DND-41 (cell line): ENCODE data around the gene ABCG1.

Experiments
- ATAC-seq: fragments of 200-7000 bp; cut with Tn5 transposase; 3 replicates; pipeline ENCODE4 v1.9.1; 2021; ENCODE audit warnings: low read depth; ENCODE audit not compliant: insufficient read depth
- DNase-seq: peaks from one replicate; pipeline ENCODE4 v3.0.0-alpha.2; 2020
- H2AFZ ChIP-seq: 2 replicates; pipeline ENCODE4 v1.6.0; 2012; ENCODE audit warnings: low read depth, low read length
- H3K27ac ChIP-seq: 2 replicates; pipeline ENCODE4 v1.5.1; 2012; ENCODE audit warnings: low read length, inconsistent platforms
- H3K27me3 ChIP-seq: fragments of 200-600 bp; sonication (generic); 2 replicates; pipeline ENCODE4 v1.6.0; 2012; ENCODE audit warnings: low read length, mild to moderate bottlenecking, inconsistent platforms; ENCODE audit not compliant: insufficient read depth, poor library complexity
- H3K36me3 ChIP-seq: 2 replicates; pipeline ENCODE4 v1.5.1; 2012; ENCODE audit warnings: low read length, inconsistent platforms; ENCODE audit not compliant: insufficient read depth
- H3K4me1 ChIP-seq: 2 replicates; pipeline ENCODE4 v1.5.1; 2012; ENCODE audit warnings: mild to moderate bottlenecking, low read length; ENCODE audit not compliant: insufficient read depth
- H3K4me2 ChIP-seq: 2 replicates; pipeline ENCODE4 v1.6.0; 2012; ENCODE audit warnings: mild to moderate bottlenecking, moderate library complexity, low read length, inconsistent platforms; ENCODE audit not compliant: insufficient read depth
- H3K4me3 ChIP-seq, 2 experiments: fragments of 200-600 bp in 1 of 2; shearing (Covaris generic) in 1 of 2; 2 replicates each; pipeline ENCODE4 v1.5.1; 2012 to 2016; ENCODE audit warnings: inconsistent platforms in 2 of 2, low read length in 2 of 2, mild to moderate bottlenecking in 2 of 2, low read depth in 1 of 2, moderate library complexity in 1 of 2
- H3K79me2 ChIP-seq: 2 replicates; pipeline ENCODE4 v1.6.0; 2012; ENCODE audit warnings: low read length, inconsistent platforms; ENCODE audit not compliant: insufficient read depth
- H3K9ac ChIP-seq: 2 replicates; pipeline ENCODE4 v1.6.0; 2012; ENCODE audit warnings: low read depth, mild to moderate bottlenecking, inconsistent platforms, low read length, moderate library complexity
- H3K9me3 ChIP-seq: 2 replicates; pipeline ENCODE4 v1.5.1; 2012; ENCODE audit warnings: low read length, moderate library complexity, mild to moderate bottlenecking, inconsistent platforms; ENCODE audit not compliant: insufficient read depth, severe bottlenecking
- H4K20me1 ChIP-seq: 2 replicates; pipeline ENCODE4 v1.6.0; 2012; ENCODE audit warnings: low read length; ENCODE audit not compliant: insufficient read depth
- CTCF ChIP-seq: IDR thresholded peaks from 2 replicates; pipeline ENCODE4 v1.5.1; 2012; ENCODE audit warnings: borderline replicate concordance, low read length, moderate library complexity, mild to moderate bottlenecking; ENCODE audit not compliant: poor library complexity, severe bottlenecking; ENCODE audit errors: extremely low read depth
- EZH2 ChIP-seq: IDR thresholded peaks from 3 replicates; pipeline ENCODE4 v1.6.1; 2012; ENCODE audit warnings: borderline replicate concordance, low read depth, mild to moderate bottlenecking, moderate library complexity, low read length, inconsistent platforms; ENCODE audit not compliant: severe bottlenecking

ABCG1 gene

GRCh38 chr21:42225571-42226155, 6.7 kb downstream of the ABCG1 start:
- Histone ChIP-seq H3K27me3 (no peaks in the 10 kb centered on the region), H3K4me2 (no peak overlapping the region), H3K9me3 (no peaks in the 10 kb centered on the region), H3K79me2 (peaks cover 65% of the 10 kb centered on the region), H2AFZ (no peak overlapping the region), H4K20me1 (peaks cover 7% of the 10 kb centered on the region; the same call in 1 of the 2 replicates), H3K4me1 (peaks cover 89% of the 10 kb centered on the region), H3K9ac (no peak overlapping the region), H3K36me3 (peaks cover 44% of the 10 kb centered on the region), H3K4me3 (no peak overlapping the region), H3K27ac (peak overlapping the region; percentile 59; the same call in 1 of the 2 replicates)
- TF ChIP-seq CTCF (no peak), EZH2 (no peak)
- ATAC-seq (no peak), DNase-seq (no peak)

- no peak for ATAC-seq
- TF ChIP-seq EZH2 = no peak
- TF ChIP-seq CTCF = no peak
- DNase-seq = no peak
- no peak overlapping the region for H3K9ac ChIP-seq
- H3K79me2 ChIP-seq = peaks cover 65% of the 10 kb centered on the region
- H2AFZ ChIP-seq = no peak overlapping the region
- peak overlapping the region; percentile 99 for H3K27ac ChIP-seq
- H3K4me2 ChIP-seq = no peak overlapping the region
- H3K9me3 ChIP-seq = no peaks in the 10 kb centered on the region
- no peak overlapping the region for H3K4me3 ChIP-seq
- H3K4me1 ChIP-seq = peaks cover 89% of the 10 kb centered on the region
- 0 out of 2 replicates have a peak, but pooled peaks cover 3% of the 10 kb centered on the region for H4K20me1 ChIP-seq
- peaks cover 48% of the 10 kb centered on the region for H3K36me3 ChIP-seq
- H3K27me3 ChIP-seq = no peaks in the 10 kb centered on the region
These were observed 7.7 kb downstream of the ABCG1 start for GRCh38 chr21:42226626-42227025.

- Histone ChIP-seq H3K27ac (peak overlapping the region; percentile 99), H4K20me1 (no peaks in the 10 kb centered on the region), H3K79me2 (peaks cover 61% of the 10 kb centered on the region), H3K9me3 (no peaks in the 10 kb centered on the region), H3K4me2 (peak overlapping the region; percentile 49), H2AFZ (peak overlapping the region; percentile 9; the same call in 1 of the 2 replicates), H3K36me3 (peaks cover 45% of the 10 kb centered on the region), H3K4me1 (peaks cover 89% of the 10 kb centered on the region), H3K27me3 (no peaks in the 10 kb centered on the region), H3K4me3 (peak overlapping the region in 1 of 2 experiments; percentile 35; a peak in 2 of 4 replicates), H3K9ac (peak overlapping the region; percentile 53)
- ATAC-seq = peak; percentile 87
- peak; percentile 96 for DNase-seq
- TF ChIP-seq EZH2 (no peak), CTCF (no peak)
These were observed 9.2 kb downstream of the ABCG1 start for GRCh38 chr21:42227909-42228708.
